HepG2 (cell line): ENCODE measurements around the gene TCOF1. TPM values are rescaled to one million over a fixed set of nuclear protein-coding genes. Genes with fewer than 3 reads are reported as not detected.
A peak's percentile ranks its signal among the peaks of the same experiment; 100 is the strongest.

Source experiments
- AGO1 ChIP-seq: fragments of 200-400 bp; formaldehyde crosslinking; IDR thresholded peaks from 2 replicates; pipeline ENCODE4 v1.6.1; 2017; ENCODE audit warnings: mild to moderate bottlenecking, low read depth, low read length, moderate library complexity; ENCODE audit not compliant: poor library complexity, severe bottlenecking
- DRAP1 ChIP-seq: IDR thresholded peaks from 2 replicates; pipeline ENCODE4 v1.6.1; 2016; ENCODE audit warnings: missing genetic modification reagents, missing compliant biosample characterization
- GMEB1 ChIP-seq: sonication (generic); formaldehyde crosslinking; IDR thresholded peaks from 2 replicates; pipeline ENCODE4 v1.5.1; 2020; ENCODE audit warnings: missing genetic modification reagents, mild to moderate bottlenecking, borderline replicate concordance
- KLF11 ChIP-seq: IDR thresholded peaks from 2 replicates; pipeline ENCODE4 v1.6.1; 2016; ENCODE audit warnings: missing compliant biosample characterization
- MED8 ChIP-seq: sonication (generic); formaldehyde crosslinking; IDR thresholded peaks from 2 replicates; pipeline ENCODE4 v1.8.1; 2023; ENCODE audit warnings: mild to moderate bottlenecking, missing genetic modification reagents; ENCODE audit not compliant: insufficient replicate concordance
- MTA1 ChIP-seq: sonication (generic); formaldehyde crosslinking; IDR thresholded peaks from 2 replicates; pipeline ENCODE4 v1.4.0; 2020; ENCODE audit warnings: missing genetic modification reagents, mild to moderate bottlenecking, borderline replicate concordance
- MXD4 ChIP-seq: IDR thresholded peaks from 2 replicates; pipeline ENCODE4 v1.6.1; 2016; ENCODE audit warnings: mild to moderate bottlenecking, missing biosample characterization, missing genetic modification reagents
- MYPOP ChIP-seq: sonication (generic); formaldehyde crosslinking; IDR thresholded peaks from 2 replicates; pipeline ENCODE4 v1.8.1; 2023; ENCODE audit warnings: mild to moderate bottlenecking, moderate library complexity, missing genetic modification reagents
- NR2C2 ChIP-seq: sonication (generic); formaldehyde crosslinking; IDR thresholded peaks from 2 replicates; pipeline ENCODE4 v1.4.0; 2020; ENCODE audit warnings: missing genetic modification reagents, mild to moderate bottlenecking, moderate library complexity, borderline replicate concordance
- PAWR ChIP-seq: sonication (generic); formaldehyde crosslinking; IDR thresholded peaks from 2 replicates; pipeline ENCODE4 v1.4.0; 2020; ENCODE audit warnings: missing genetic modification reagents, mild to moderate bottlenecking, borderline replicate concordance
- PLSCR1 ChIP-seq: sonication (generic); formaldehyde crosslinking; IDR thresholded peaks from 2 replicates; pipeline ENCODE4 v1.5.0; 2020; ENCODE audit warnings: missing genetic modification reagents, mild to moderate bottlenecking, borderline replicate concordance
- RBM39 ChIP-seq: fragments of 200-400 bp; formaldehyde crosslinking; IDR thresholded peaks from one replicate; pipeline ENCODE4 v1.6.1; 2018; ENCODE audit warnings: antibody characterized with exemption, mild to moderate bottlenecking, low read depth, low read length; ENCODE audit not compliant: poor library complexity, severe bottlenecking
- RFXANK ChIP-seq: IDR thresholded peaks from 2 replicates; pipeline ENCODE4 v1.6.1; 2016
- SIN3A ChIP-seq: IDR thresholded peaks from 2 replicates; pipeline ENCODE4 v1.6.1; 2011; ENCODE audit warnings: low read depth, mild to moderate bottlenecking, control low read depth, low read length, borderline replicate concordance
- WIZ ChIP-seq: sonication (generic); formaldehyde crosslinking; IDR thresholded peaks from 2 replicates; pipeline ENCODE4 v1.5.1; 2020; ENCODE audit warnings: mild to moderate bottlenecking, missing genetic modification reagents
- ZBTB33 ChIP-seq: sonication (generic); formaldehyde crosslinking; IDR thresholded peaks from 2 replicates; pipeline ENCODE4 v1.4.0; 2020; ENCODE audit warnings: missing genetic modification reagents
- ZBTB8A ChIP-seq: sonication (generic); formaldehyde crosslinking; IDR thresholded peaks from 2 replicates; pipeline ENCODE4 v1.4.0; 2020; ENCODE audit warnings: mild to moderate bottlenecking, low read depth, missing genetic modification reagents, borderline replicate concordance
- ZNF343 ChIP-seq: sonication (generic); formaldehyde crosslinking; IDR thresholded peaks from 2 replicates; pipeline ENCODE4 v1.4.0; 2020; ENCODE audit warnings: mild to moderate bottlenecking, missing genetic modification reagents
- ZNF557 ChIP-seq: sonication (generic); formaldehyde crosslinking; IDR thresholded peaks from 2 replicates; pipeline ENCODE4 v1.4.0; 2020; ENCODE audit warnings: missing genetic modification reagents
- ZNF616 ChIP-seq: sonication (generic); formaldehyde crosslinking; IDR thresholded peaks from 2 replicates; pipeline ENCODE4 v1.5.0; 2020; ENCODE audit warnings: low read depth, mild to moderate bottlenecking, missing genetic modification reagents
- ZNF720 ChIP-seq: sonication (generic); formaldehyde crosslinking; IDR thresholded peaks from 2 replicates; pipeline ENCODE4 v1.4.0; 2020; ENCODE audit warnings: missing genetic modification reagents
- polyA plus RNA-seq, 8 experiments: library from polyadenylated mRNA; depleted of rRNA in 3 of 8; stranded (reverse) in 7 of 8; unstranded in 1 of 8; fragments of >200 nt; fragmentation: Illumina TruSeq in 4 of 8; extraction: Trizol in 4 of 8; gene quantifications; 2 replicates each; pipeline versions ENCODE4 v1.2.1 to v1.2.3, GENCODE V29; 2011 to 2016; ENCODE audit warnings: low read depth in 4 of 8, missing spikeins in 1 of 8, mixed read lengths in 1 of 8; ENCODE audit not compliant: insufficient read depth in 1 of 8
- total RNA-seq, 5 experiments: library from RNA; depleted of rRNA; stranded (reverse); fragments of >200 nt; fragmentation: Illumina TruSeq; extraction: Trizol; gene quantifications; 2 replicates each; pipeline ENCODE4 v1.2.3, GENCODE V29; 2016; ENCODE audit warnings: low read depth in 1 of 5

Gene TCOF1
- total and polyA plus RNA-seq, 2 of the 13 experiments (the other 11 are each of a cell fraction or from before 2014, with no cell fraction given) = 10.1 to 41.6 TPM

- TF ChIP-seq KLF11 (no peak), ZNF343 (0 out of 2 replicates have a peak, but pooled peaks have one; percentile 40), PAWR (CRISPR knock-in tag) (no peak), ZNF720 (CRISPR knock-in tag) (no peak), GMEB1 (CRISPR knock-in tag) (peak; percentile 47), ZBTB8A (CRISPR knock-in tag) (no peak), WIZ (CRISPR knock-in tag) (no peak), MED8 (CRISPR knock-in tag) (no peak), SIN3A (peak; percentile 45; the same call in 1 of the 2 replicates), MTA1 (CRISPR knock-in tag) (peak; percentile 43; the same call in 1 of the 2 replicates), MYPOP (peak; percentile 26; the same call in 1 of the 2 replicates), RBM39 (peak; percentile 52), ZBTB33 (no peak), RFXANK (peak; percentile 100), AGO1 (no peak), MXD4 (CRISPR knock-in tag) (no peak), PLSCR1 (CRISPR knock-in tag) (no peak), ZNF616 (CRISPR knock-in tag) (0 out of 2 replicates have a peak, but pooled peaks have one; percentile 10), ZNF557 (CRISPR knock-in tag) (no peak), NR2C2 (0 out of 2 replicates have a peak, but pooled peaks have one; percentile 40), DRAP1 (CRISPR knock-in tag) (peak; percentile 98)
These were observed 55.0 kb downstream of the TCOF1 start, which contains the start of gene CD74 (continued) for GRCh38 chr5:150412319-150413175.
